HFF-Myc (cell line): ENCODE measurements around the gene MYL5.

Source experiments
- DNase-seq: peaks from one replicate; pipeline ENCODE4 v3.0.0-alpha.2; 2011; ENCODE audit warnings: low read depth; ENCODE audit errors: extremely low read depth
- H3K4me3 ChIP-seq: replicated peaks from 2 replicates; pipeline ENCODE4 v1.5.1; 2011; ENCODE audit warnings: low read depth, mild to moderate bottlenecking, control low read depth, low read length
- TF ChIP-seq, protein P1 (sequence below): IDR thresholded peaks from 2 replicates; pipeline ENCODE4 v1.5.1; 2012; ENCODE audit warnings: mild to moderate bottlenecking, low read depth, low read length, control low read depth; ENCODE audit errors: missing control alignments

The MYL5 gene

GRCh38 chr4:685679-686412 lies 11.5 kb downstream of the MYL5 start:
- no peak for DNase-seq
- TF ChIP-seq, protein P1, sequence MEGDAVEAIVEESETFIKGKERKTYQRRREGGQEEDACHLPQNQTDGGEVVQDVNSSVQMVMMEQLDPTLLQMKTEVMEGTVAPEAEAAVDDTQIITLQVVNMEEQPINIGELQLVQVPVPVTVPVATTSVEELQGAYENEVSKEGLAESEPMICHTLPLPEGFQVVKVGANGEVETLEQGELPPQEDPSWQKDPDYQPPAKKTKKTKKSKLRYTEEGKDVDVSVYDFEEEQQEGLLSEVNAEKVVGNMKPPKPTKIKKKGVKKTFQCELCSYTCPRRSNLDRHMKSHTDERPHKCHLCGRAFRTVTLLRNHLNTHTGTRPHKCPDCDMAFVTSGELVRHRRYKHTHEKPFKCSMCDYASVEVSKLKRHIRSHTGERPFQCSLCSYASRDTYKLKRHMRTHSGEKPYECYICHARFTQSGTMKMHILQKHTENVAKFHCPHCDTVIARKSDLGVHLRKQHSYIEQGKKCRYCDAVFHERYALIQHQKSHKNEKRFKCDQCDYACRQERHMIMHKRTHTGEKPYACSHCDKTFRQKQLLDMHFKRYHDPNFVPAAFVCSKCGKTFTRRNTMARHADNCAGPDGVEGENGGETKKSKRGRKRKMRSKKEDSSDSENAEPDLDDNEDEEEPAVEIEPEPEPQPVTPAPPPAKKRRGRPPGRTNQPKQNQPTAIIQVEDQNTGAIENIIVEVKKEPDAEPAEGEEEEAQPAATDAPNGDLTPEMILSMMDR, result no peak
- no peak overlapping the region for H3K4me3 ChIP-seq

- H3K4me3 ChIP-seq, result no peak overlapping the region
- DNase-seq, result no peak
- TF ChIP-seq, protein P1, result no peak
These were observed 12.2 kb downstream of the MYL5 start for GRCh38 chr4:686413-687040.

GRCh38 chr4:687048-687970 lies 13.0 kb downstream of the MYL5 start:
- TF ChIP-seq, protein P1, result no peak
- H3K4me3 ChIP-seq, result no peak overlapping the region
- DNase-seq, result peak; percentile 57

DNA sequence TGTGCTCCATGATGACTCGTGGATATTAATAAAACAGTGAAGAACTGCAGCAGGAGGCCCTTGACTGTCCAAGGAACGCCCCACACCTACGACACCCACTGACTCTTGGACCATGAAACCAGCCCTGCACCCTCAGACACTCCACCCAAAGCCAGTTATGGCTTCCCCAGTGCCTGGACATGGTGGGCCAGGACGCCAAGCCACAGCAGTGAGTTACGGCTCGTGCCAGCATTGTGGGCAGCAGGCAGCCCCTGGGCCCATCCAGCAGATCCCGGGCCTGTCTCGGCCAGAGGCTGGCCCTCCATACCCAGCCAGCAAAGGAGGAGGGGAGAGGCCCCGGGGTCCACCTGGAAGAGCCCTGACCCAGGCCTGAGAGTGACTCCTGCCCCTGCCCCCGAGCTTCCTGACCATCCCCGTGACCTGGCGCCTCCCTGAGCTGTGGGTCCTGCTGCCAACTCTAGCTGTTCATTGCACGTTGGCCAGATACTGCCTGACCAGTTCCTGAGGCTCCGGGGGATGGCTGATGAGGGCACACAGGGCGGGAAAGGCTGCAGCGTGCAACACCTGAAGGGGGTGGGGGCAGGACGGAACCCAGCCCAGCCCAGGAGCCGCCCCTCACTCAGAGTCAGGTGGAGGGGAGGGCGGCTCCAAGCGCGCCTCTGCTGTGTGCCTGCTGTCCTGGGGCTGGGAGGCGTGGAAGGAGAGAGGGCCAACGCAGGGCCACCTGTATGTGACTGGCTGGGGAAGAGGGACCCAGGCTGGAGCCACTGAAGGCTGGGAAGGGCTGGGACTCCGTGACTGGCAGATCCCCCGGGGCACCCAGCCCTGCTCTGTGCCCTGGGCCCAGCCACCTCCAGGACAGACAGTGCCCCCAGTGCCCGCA lies 13.9 kb downstream of the MYL5 start:
- TF ChIP-seq, protein P1, result no peak
- no peak overlapping the region for H3K4me3 ChIP-seq
- DNase-seq, result no peak

DNA sequence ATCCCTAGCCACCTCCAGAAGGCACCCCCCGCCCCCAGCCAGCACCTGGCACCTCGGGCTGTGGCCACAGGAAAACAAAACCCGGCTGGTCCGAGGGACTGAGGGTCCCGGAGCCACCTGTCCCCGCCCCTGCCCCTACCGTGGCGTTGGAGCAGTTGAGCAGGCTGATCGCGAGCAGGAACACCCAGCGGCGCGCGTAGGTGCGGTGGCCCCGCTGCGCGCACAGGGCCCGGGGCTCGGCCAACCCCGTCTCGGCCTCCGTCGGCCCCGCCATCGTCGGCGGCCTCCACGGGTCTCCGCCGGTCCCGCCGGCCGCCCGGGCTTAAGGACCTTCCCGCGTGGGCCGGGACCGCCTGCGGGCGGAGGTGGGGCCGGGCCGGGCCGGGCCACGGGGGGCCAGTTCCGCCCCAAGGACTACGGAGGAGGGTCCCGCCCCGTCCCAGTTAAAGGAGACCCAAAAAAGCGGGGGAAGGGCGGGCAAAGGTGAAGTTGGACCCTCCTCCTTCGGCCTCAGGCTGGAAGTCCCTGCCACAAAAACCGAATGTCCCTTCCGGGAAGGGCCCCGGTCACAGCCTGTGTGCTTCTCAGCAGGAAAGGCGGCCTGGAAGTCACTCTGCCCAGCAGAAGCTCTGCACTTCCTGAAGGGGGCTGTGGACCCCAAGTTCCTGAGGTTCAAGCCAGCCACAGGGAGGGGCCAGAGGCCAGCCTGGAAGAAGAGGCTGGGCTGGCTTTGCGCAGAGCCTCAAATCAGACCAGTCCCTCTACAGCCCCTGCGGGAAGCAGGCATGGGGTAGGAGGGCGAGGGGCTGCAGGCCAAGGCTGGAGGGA lies 14.7 kb downstream of the MYL5 start, which contains the start of gene SLC49A3:
SLC49A3 (minus strand) TSS at position 298 of the 828 bp plus-strand sequence; CDS start at position 274, 24 bp downstream.
- TF ChIP-seq, protein P1, result no peak
- no peak within 1 kb of the TSS for H3K4me3 ChIP-seq
- no peak for DNase-seq
